Muscle layer of colon (tissue), 2 donors: ENCODE measurements around the gene ZFP36L1.

Experiments
- H3K27ac ChIP-seq: one replicate; pipeline ENCODE4 v1.7.0; 2013; ENCODE audit warnings: low read depth, mild to moderate bottlenecking, low read length, moderate library complexity
- H3K27me3 ChIP-seq, 2 donors: one replicate each; pipeline ENCODE4 v1.7.0; 2013; ENCODE audit warnings: low read length in 2 of 2, mild to moderate bottlenecking in 2 of 2; ENCODE audit not compliant: insufficient read depth in 2 of 2, control insufficient read depth in 1 of 2
- H3K36me3 ChIP-seq: one replicate; pipeline ENCODE4 v1.7.0; 2013; ENCODE audit warnings: mild to moderate bottlenecking, low read length; ENCODE audit not compliant: insufficient read depth
- H3K4me1 ChIP-seq: one replicate; pipeline ENCODE4 v1.7.0; 2013; ENCODE audit warnings: mild to moderate bottlenecking, low read length; ENCODE audit not compliant: insufficient read depth
- H3K4me3 ChIP-seq, 2 donors: one replicate each; pipeline ENCODE4 v1.7.0; 2013; ENCODE audit warnings: low read length in 2 of 2, low read depth in 1 of 2, mild to moderate bottlenecking in 1 of 2, moderate library complexity in 1 of 2
- H3K9ac ChIP-seq: one replicate; pipeline ENCODE4 v1.7.0; 2013; ENCODE audit warnings: low read length
- H3K9me3 ChIP-seq: one replicate; pipeline ENCODE4 v1.7.0; 2013; ENCODE audit warnings: mild to moderate bottlenecking, low read length
- donor health status: abdominal sarcoma.
- donor health status: Adenocarcinoma of cecum.

ZFP36L1 gene

DNA sequence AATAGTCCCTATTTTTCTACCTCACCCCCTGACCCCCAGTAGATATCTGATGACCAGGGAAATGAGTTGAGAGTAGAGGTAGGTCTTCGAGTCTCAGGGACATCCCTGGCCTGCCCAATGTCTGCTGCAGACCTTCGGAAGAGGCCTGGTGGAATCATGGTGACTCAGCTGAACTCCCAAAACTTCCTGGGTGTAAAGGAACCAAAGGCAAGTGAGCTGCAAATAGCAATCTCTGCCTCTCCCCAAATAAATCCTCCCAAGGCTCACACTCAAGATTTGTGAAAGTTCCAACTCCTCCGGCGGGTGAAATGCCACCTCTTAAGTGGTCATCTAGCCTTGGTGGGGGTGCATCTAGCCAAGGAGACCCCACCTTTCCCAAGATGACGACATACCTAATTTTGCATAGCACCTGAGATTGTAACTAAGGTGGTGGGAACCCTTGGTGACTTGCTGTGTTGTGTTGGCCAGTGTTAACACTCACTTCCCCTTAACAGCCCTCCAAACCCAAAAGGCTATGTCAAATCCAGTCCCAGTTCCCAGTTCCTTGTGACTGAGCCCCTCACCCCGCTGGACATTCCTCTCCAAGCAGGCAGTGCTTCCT lies 6.3 kb downstream of the ZFP36L1 start:
- peaks cover 38% of the 10 kb centered on the region for H3K4me1 ChIP-seq
- no peaks in the 10 kb centered on the region for H3K9me3 ChIP-seq
- peak overlapping the region in 1 of 2 donors; percentile 38 for H3K4me3 ChIP-seq
- H3K36me3 ChIP-seq, result peaks cover 47% of the 10 kb centered on the region
- peak overlapping the region; percentile 87 for H3K27ac ChIP-seq
- no peaks in the 10 kb centered on the region for H3K27me3 ChIP-seq
- peak overlapping the region; percentile 5 for H3K9ac ChIP-seq

DNA sequence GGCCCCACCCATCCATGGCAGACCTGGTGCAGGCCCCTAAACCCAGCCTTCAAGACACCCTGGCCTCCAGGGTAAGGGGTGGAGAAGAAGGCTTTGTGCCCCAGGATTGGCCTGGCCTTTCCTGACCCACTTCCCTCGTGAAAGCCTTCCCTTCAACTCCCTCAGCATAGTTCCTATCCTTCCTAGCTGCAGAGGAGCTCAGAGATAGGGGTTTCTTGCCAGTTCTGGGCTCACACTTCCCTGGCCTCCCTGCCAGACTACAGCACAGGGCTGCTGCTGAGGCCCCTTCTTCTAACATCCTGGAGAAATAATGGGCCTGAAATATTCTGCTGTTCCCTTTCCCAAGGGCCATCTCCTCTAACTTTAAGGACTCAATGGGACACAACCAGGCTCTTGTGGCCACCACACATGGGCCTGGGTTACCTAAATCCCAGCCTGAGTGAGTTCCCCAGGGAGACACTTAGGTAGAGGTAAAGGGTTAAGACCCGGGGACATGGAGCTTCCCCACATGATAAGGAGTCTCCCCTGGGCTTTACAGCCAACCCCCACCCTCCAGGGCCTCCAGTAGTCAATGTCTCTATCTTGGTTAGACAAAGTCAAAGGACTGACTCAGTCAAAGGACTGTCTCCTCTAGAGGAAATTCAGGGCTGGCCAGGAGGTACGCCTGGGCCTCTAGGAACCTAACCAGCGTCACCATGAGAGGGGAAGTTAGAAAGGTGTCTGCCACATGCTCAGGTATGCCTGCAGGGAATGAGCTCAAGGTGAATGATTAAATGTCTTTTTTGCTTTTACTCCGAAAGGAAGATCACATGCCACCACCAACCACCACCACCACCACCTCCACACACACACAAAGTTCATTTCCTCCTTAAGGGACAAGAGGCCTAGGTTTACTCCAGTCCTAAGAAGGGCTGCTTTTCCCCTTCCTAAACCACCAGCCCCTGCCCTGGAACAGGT lies 7.1 kb downstream of the ZFP36L1 start:
- Histone ChIP-seq H3K4me1 (peaks cover 46% of the 10 kb centered on the region), H3K9ac (no peak overlapping the region), H3K4me3 (no peak overlapping the region), H3K9me3 (no peaks in the 10 kb centered on the region), H3K27ac (peak overlapping the region; percentile 87), H3K36me3 (peaks cover 39% of the 10 kb centered on the region), H3K27me3 (no peaks in the 10 kb centered on the region)

DNA sequence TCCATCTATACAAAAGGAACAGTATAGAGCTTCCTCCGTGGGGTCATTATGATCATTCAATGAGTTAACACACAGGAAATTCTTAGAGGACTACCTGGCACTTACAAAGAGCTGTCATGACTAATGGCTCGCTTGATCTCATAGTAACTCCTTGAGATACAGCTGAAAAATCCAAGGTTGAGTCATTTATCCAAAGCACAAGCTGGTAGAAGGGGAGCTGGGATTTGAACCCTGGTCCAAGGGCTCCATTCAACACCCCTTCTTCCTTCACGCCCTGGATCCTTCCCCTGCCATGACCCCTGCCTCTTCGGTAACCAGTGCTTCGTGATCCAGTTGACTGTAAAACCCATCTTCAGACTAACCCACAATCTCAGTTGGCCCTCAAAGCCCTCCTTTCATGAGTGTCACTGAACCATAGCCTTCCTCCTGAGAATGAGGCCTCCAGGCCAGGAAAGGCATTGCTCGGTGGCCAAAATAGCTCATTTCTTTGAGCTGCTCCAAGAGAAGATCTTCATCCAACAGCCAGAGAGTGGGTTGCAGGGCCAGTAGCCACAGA lies 7.8 kb downstream of the ZFP36L1 start:
- H3K27me3 ChIP-seq, result no peaks in the 10 kb centered on the region
- no peak overlapping the region for H3K9ac ChIP-seq
- H3K27ac ChIP-seq, result peak overlapping the region; percentile 87
- H3K4me3 ChIP-seq, result no peak overlapping the region
- H3K9me3 ChIP-seq, result no peaks in the 10 kb centered on the region
- peaks cover 32% of the 10 kb centered on the region for H3K36me3 ChIP-seq
- H3K4me1 ChIP-seq, result peaks cover 53% of the 10 kb centered on the region

DNA sequence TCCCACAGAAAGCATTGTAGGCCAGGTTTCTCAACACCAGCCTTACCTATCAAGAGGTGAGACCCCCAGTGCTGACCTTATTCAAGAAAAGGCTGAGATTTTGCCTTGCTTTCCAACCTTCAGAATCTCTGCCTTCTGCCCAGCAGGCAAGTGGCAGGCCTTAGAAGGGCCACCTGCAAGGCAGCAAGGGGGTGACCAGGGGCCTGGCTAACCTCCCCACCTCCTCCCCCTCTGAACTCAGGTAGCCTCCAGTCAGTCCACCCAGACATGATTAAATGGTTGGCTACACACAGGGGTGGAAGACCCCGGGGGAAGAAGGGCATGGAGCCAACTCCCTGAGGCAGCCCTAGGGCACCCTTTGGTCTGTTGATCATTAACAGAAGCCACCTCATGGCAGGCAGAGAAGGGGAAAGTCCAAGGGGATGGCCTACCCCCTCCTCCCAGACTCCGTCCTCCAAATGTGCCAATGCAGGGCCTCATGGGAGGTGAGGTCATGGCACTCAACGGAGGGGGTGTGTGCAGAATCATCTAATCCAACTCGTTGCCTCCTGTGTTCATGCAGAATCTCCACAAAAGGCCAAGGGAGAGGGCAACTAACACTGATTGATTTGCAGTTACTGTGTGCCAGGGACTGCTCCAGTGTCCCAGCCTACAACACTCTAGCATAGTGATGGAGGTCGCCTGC lies 8.5 kb downstream of the ZFP36L1 start:
- Histone ChIP-seq H3K9ac (no peak overlapping the region), H3K36me3 (peaks cover 25% of the 10 kb centered on the region), H3K4me1 (peaks cover 60% of the 10 kb centered on the region), H3K27ac (peak overlapping the region; percentile 14), H3K27me3 (no peaks in the 10 kb centered on the region), H3K9me3 (no peaks in the 10 kb centered on the region), H3K4me3 (no peak overlapping the region)

DNA sequence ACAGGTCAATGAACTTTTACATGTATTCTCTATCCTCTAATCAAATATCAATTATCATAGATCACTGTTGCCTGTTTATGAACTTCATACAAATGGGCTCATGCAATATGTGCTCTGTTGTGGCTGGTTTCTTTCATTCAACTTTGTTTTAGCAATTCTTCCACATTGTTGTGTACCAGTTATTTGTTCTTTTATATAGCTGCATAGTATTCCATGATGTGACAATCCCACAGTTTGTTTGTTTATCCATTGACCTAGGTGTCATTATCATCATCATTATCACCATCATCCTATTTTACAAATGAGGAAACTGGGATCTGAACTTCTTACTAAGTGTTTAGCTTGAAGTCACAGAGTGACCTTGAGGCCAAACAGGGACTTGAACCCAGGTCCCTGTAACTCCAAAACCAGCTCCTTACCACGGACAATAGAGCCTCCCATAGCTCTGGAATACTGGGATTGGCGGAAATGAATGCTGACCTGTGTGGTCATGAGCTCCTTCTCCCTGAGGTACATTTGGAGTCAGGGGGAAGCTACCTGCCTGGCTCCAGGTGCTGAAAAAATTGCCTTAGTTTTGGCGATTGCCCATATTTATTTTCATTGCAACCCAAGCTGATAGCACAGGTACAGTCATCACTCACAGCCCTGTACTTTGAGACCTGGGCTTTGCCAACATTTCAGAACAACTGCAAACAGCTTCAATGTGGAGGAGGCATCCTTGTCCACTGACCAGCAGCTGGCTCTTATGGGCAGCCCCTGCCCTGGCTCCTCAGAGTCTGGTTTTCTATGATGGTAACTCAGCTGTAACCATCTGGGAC lies 9.2 kb downstream of the ZFP36L1 start:
- no peaks in the 10 kb centered on the region for H3K9me3 ChIP-seq
- peaks cover 18% of the 10 kb centered on the region for H3K36me3 ChIP-seq
- H3K4me1 ChIP-seq, result peaks cover 67% of the 10 kb centered on the region
- H3K27ac ChIP-seq, result peak overlapping the region; percentile 14
- no peaks in the 10 kb centered on the region for H3K27me3 ChIP-seq
- H3K4me3 ChIP-seq, result no peak overlapping the region
- no peak overlapping the region for H3K9ac ChIP-seq

DNA sequence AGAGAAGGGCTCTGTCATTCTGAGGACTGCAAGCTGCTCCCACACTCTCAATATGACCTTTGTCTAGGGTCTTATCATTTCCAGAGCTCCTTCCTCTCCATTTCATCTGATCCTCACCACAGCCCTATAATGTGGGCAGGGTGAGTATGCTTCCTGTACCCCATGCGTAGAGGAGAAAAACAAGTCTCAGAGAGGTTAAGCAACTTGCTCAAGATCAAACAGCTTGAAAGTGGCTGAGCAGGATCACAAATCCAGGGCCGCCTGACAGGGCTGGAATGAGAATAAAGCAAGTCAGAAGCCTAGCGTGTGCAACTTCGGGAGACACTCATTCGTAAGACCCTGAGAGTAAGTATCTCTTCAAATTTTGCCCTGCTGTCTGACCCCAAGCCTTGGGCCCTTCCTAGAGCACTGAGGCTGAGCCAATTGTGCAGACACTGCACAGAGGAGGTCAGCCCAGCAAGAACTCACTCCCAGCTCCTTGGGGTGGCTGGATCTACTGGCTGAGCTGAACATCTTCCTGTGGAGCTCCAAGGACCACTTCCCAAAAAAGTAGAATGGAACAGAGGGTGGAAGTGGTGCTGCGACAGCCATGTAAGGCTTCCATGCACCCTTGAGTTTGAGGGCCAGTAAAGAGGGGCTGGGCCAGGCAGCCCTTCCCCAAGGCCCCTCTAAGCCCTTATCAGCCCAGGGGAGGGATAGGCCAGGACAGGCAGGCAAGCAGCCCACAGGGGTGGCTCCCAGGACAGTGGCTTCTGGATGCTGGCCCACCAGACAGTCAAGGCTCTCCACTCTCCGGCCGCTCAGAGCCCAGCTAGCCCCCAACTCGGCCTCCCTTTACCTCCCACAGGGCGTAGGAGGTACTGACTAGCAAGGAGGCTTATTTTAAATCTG lies 10.5 kb downstream of the ZFP36L1 start:
- Histone ChIP-seq H3K4me3 (no peak overlapping the region), H3K27ac (peak overlapping the region; percentile 12), H3K36me3 (peaks cover 8% of the 10 kb centered on the region), H3K4me1 (peaks cover 70% of the 10 kb centered on the region), H3K9me3 (no peaks in the 10 kb centered on the region), H3K27me3 (no peaks in the 10 kb centered on the region), H3K9ac (no peak overlapping the region)

DNA sequence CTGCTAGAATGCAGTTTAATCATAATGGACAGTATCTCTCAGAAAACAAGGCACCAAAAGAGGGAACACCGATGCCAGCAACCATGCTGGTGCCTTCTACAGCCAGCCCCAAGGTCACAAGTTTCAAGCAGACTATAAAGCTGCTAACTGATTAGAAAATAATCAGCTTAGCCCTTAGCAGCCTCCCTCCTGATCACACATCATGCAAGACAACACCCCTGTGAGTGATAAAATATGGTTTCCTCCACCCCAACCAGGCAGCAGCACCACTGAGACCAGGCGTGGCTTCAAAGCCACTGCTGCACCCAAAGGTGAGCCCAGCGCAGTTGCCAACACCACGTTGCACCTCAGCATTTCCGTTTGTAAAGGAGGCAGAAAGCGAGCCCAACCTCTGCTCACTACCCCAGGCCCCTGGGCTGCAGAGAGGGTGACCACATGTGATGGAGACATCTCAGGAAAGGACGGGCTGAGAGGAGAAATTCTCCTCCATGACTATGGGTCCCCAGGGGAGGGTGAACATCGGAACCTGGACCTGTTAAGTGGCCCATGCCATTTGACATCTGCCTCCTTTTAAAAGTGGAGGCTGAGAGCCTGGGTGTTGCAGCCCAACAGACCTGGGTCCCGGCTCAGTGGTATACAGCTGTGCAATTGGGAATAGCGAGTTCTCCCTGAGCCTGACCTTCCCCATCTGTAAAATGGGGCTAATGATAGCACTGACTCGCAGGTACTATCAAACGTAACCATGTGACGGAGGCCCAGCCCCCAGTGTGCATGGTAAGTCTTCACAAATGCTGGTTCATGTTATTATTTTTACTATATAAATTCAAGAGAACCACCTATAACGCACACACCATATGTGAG lies 11.5 kb downstream of the ZFP36L1 start:
- Histone ChIP-seq H3K4me1 (peaks cover 62% of the 10 kb centered on the region), H3K4me3 (no peak overlapping the region), H3K27ac (peak overlapping the region; percentile 64), H3K27me3 (no peaks in the 10 kb centered on the region), H3K9ac (no peak overlapping the region), H3K9me3 (no peaks in the 10 kb centered on the region), H3K36me3 (no peaks in the 10 kb centered on the region)

DNA sequence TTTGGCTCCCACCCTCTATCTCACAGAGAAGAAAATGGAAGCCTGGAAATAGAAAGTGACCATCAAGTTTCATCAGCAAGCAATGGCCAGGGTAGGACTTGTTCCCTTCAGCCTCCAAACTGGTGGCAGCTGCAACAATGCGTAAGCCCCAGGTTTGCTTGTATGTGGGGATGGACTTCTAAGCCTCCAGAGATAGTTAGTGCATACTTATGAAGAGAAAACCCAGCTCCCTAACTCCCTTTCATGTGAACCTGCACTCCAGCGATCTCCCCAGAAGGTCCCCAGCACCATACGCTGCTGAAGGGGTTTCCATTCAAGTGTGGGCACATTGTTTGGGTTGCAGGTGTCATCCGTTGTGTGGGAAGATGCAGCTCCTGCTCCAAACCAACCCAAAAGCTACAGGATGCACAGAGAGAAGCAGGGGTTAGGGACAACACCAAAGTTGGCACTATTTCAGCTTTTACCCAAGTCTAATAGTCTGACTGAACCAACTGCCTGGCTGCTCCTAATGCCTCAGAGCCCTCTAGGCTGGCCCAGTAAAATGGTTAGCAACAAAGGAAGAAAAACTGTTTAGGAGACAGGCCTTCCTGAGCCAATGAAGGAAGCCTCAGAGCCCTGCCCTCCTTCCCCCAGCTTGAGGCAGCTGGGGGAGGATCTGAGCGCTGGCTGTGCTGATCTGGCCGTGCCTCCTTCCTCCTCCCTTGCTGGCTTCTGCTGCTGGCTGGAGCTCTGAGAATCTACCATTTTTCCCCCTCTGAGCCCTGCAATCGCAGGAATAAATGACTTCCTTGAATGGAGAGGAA lies 12.3 kb downstream of the ZFP36L1 start:
- Histone ChIP-seq H3K4me1 (peaks cover 58% of the 10 kb centered on the region), H3K27me3 (no peaks in the 10 kb centered on the region), H3K9me3 (no peaks in the 10 kb centered on the region), H3K9ac (peak overlapping the region; percentile 9), H3K36me3 (no peaks in the 10 kb centered on the region), H3K27ac (peak overlapping the region; percentile 64), H3K4me3 (no peak overlapping the region)

DNA sequence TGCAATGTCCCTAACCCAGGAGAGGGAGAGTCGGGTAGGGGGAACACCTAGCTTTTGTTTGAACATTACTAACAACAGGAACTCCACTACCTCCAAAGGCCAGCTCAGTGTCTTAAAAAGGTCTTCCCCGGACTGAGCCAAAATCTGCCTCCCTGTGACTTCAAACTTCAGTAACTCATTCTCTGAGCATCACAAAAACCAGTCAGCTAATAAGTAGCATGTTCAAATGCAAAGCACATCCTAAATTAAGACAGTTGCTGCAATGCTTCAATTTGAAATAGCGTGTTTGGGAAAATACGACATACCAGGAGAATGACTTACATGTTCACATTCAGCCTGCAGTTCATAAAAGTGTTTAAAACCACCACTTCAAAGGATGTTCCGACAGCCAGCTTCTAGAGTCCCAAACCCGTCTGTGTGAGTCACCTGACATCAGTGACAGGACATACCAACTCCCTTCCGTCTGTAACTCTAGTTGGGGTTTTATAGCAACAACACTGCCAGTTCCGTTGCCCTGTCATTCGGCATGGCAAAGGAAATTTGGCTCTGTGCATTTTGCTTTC lies 13.0 kb downstream of the ZFP36L1 start:
- no peak overlapping the region for H3K4me3 ChIP-seq
- H3K36me3 ChIP-seq, result no peaks in the 10 kb centered on the region
- H3K27me3 ChIP-seq, result no peaks in the 10 kb centered on the region
- H3K9ac ChIP-seq, result peak overlapping the region; percentile 9
- no peaks in the 10 kb centered on the region for H3K9me3 ChIP-seq
- H3K27ac ChIP-seq, result peak overlapping the region; percentile 64
- H3K4me1 ChIP-seq, result peaks cover 50% of the 10 kb centered on the region
